Neuron (in vitro differentiated cells): ENCODE data around the gene ALG14.
"Not testable (repeated sequence)": the region's sequence is repeated elsewhere in the genome, so short reads cannot be mapped to it uniquely, and the experiment has no call there.

Experiments used
- H2AFZ ChIP-seq: one replicate; pipeline ENCODE4 v1.6.1; 2013; ENCODE audit warnings: low read depth, mild to moderate bottlenecking, inconsistent platforms, low read length, moderate library complexity
- H3K27me3 ChIP-seq: one replicate; pipeline ENCODE4 v1.6.1; 2013; ENCODE audit warnings: low read length; ENCODE audit not compliant: insufficient read depth
- H3K36me3 ChIP-seq: one replicate; pipeline ENCODE4 v1.6.1; 2013; ENCODE audit warnings: low read length; ENCODE audit not compliant: insufficient read depth
- H3K4me1 ChIP-seq: one replicate; pipeline ENCODE4 v1.6.1; 2013; ENCODE audit warnings: low read length; ENCODE audit not compliant: insufficient read depth
- H3K4me3 ChIP-seq: 2 replicates; pipeline ENCODE4 v1.5.1; 2013; ENCODE audit warnings: mild to moderate bottlenecking, low read length, moderate library complexity
- H3K9me3 ChIP-seq: one replicate; pipeline ENCODE4 v1.6.1; 2013; ENCODE audit warnings: low read length

ALG14 gene

GRCh38 chr1:95005584-95005983, 67.2 kb downstream of the ALG14 start:
- H3K9me3 ChIP-seq, result no peaks in the 10 kb centered on the region

GRCh38 chr1:95004013-95004412, 68.7 kb downstream of the ALG14 start:
- Histone ChIP-seq H3K4me3 (no peak overlapping the region), H2AFZ (no peak overlapping the region)

More at GRCh38 chr1:95005584-95005983, 67.2 kb downstream of the ALG14 start:
- Histone ChIP-seq H3K36me3 (no peaks in the 10 kb centered on the region), H3K4me3 (no peak overlapping the region), H3K27me3 (no peaks in the 10 kb centered on the region), H3K4me1 (peaks cover 14% of the 10 kb centered on the region), H2AFZ (no peak overlapping the region)

GRCh38 chr1:95003433-95003738, 69.4 kb downstream of the ALG14 start:
- Histone ChIP-seq H3K4me3 (no peak overlapping the region), H3K4me1 (peaks cover 27% of the 10 kb centered on the region), H2AFZ (no peak overlapping the region), H3K27me3 (no peaks in the 10 kb centered on the region), H3K36me3 (no peaks in the 10 kb centered on the region), H3K9me3 (no peaks in the 10 kb centered on the region)

More at GRCh38 chr1:95004013-95004412, 68.7 kb downstream of the ALG14 start:
- H3K9me3 ChIP-seq, result no peaks in the 10 kb centered on the region
- H3K4me1 ChIP-seq, result peaks cover 21% of the 10 kb centered on the region
- H3K27me3 ChIP-seq, result no peaks in the 10 kb centered on the region
- no peaks in the 10 kb centered on the region for H3K36me3 ChIP-seq

GRCh38 chr1:95002540-95003432, 70.0 kb downstream of the ALG14 start:
- Histone ChIP-seq H3K4me1 (peaks cover 33% of the 10 kb centered on the region), H3K4me3 (no peak overlapping the region), H3K36me3 (no peaks in the 10 kb centered on the region), H3K9me3 (no peaks in the 10 kb centered on the region), H3K27me3 (no peaks in the 10 kb centered on the region), H2AFZ (peak overlapping the region; percentile 37)

GRCh38 chr1:95002164-95002539, 70.6 kb downstream of the ALG14 start:
- Histone ChIP-seq H3K27me3 (no peaks in the 10 kb centered on the region), H2AFZ (peak overlapping the region; percentile 37), H3K9me3 (no peaks in the 10 kb centered on the region), H3K4me1 (peaks cover 37% of the 10 kb centered on the region), H3K4me3 (no peak overlapping the region), H3K36me3 (no peaks in the 10 kb centered on the region)

GRCh38 chr1:94999456-95000131, 73.2 kb downstream of the ALG14 start:
- H3K27me3 ChIP-seq, result no peaks in the 10 kb centered on the region

GRCh38 chr1:94998748-94999147, 74.0 kb downstream of the ALG14 start:
- no peaks in the 10 kb centered on the region for H3K27me3 ChIP-seq
- no peak overlapping the region for H3K4me3 ChIP-seq
- H3K36me3 ChIP-seq, result no peaks in the 10 kb centered on the region
- H2AFZ ChIP-seq, result no peak overlapping the region
- no peaks in the 10 kb centered on the region for H3K9me3 ChIP-seq
- peaks cover 37% of the 10 kb centered on the region for H3K4me1 ChIP-seq

More at GRCh38 chr1:94999456-95000131, 73.2 kb downstream of the ALG14 start:
- Histone ChIP-seq H2AFZ (no peak overlapping the region), H3K4me3 (no peak overlapping the region), H3K36me3 (no peaks in the 10 kb centered on the region), H3K9me3 (no peaks in the 10 kb centered on the region), H3K4me1 (peaks cover 37% of the 10 kb centered on the region)

- Histone ChIP-seq H3K27me3 (no peaks in the 10 kb centered on the region), H3K9me3 (no peaks in the 10 kb centered on the region), H3K4me1 (peaks cover 36% of the 10 kb centered on the region), H3K4me3 (no peak overlapping the region), H2AFZ (no peak overlapping the region), H3K36me3 (no peaks in the 10 kb centered on the region)
Measured at GRCh38 chr1:94998114-94998513, 74.6 kb downstream of the ALG14 start.

GRCh38 chr1:94995536-94995935, 77.2 kb downstream of the ALG14 start:
- peaks cover 23% of the 10 kb centered on the region for H3K4me1 ChIP-seq
- not testable (repeated sequence) for H2AFZ ChIP-seq, H3K36me3 ChIP-seq, H3K9me3 ChIP-seq, H3K27me3 ChIP-seq, H3K4me3 ChIP-seq

GRCh38 chr1:94994805-94995204, 77.9 kb downstream of the ALG14 start:
- H3K27me3 ChIP-seq, result no peaks in the 10 kb centered on the region
- H3K36me3 ChIP-seq, result no peaks in the 10 kb centered on the region
- H3K4me3 ChIP-seq, result no peak overlapping the region
- peaks cover 23% of the 10 kb centered on the region for H3K4me1 ChIP-seq
- no peaks in the 10 kb centered on the region for H3K9me3 ChIP-seq
- H2AFZ ChIP-seq, result no peak overlapping the region

- Histone ChIP-seq H2AFZ (no peak overlapping the region), H3K36me3 (no peaks in the 10 kb centered on the region), H3K9me3 (no peaks in the 10 kb centered on the region), H3K27me3 (no peaks in the 10 kb centered on the region), H3K4me1 (peaks cover 17% of the 10 kb centered on the region), H3K4me3 (no peak overlapping the region)
Measured at GRCh38 chr1:94993931-94994645, 78.7 kb downstream of the ALG14 start.

- no peak overlapping the region for H3K4me3 ChIP-seq
- H3K36me3 ChIP-seq, result no peaks in the 10 kb centered on the region
- H3K27me3 ChIP-seq, result no peaks in the 10 kb centered on the region
- no peaks in the 10 kb centered on the region for H3K9me3 ChIP-seq
- H3K4me1 ChIP-seq, result peaks cover 6% of the 10 kb centered on the region
- no peak overlapping the region for H2AFZ ChIP-seq
Measured at GRCh38 chr1:94992863-94993563, 79.7 kb downstream of the ALG14 start.
